H1 (cell line): Measurements from ENCODE around the gene PAXX. TPM values are rescaled to one million over a fixed set of nuclear protein-coding genes. Genes with fewer than 3 reads are reported as not detected.

ENCODE experiments used
- CTCF ChIA-PET: fragments of 300-600 bp; sonication (Branson Sonifier 250); formaldehyde crosslinking; loops from one replicate; lab custom pipeline; 2021; ENCODE audit not compliant: partially characterized antibody; lab: Charles Lee
- POLR2A ChIA-PET: fragments of 300-600 bp; sonication (Branson Sonifier 250); formaldehyde crosslinking; loops from one replicate; lab custom pipeline; 2021; ENCODE audit warnings: inconsistent platforms; ENCODE audit not compliant: partially characterized antibody; lab: Charles Lee
- DNase-seq, 2 experiments: peaks; one replicate each; pipeline versions ENCODE4 v3.0.0 to v3.0.0-alpha.2; 2010 to 2022; ENCODE audit warnings: low spot score in 2 of 2, low read depth in 1 of 2, mixed read lengths in 1 of 2
- FAIRE-seq: peaks from 2 replicates; lab custom pipeline; 2011; peaks lifted over from hg19 to GRCh38; lab: Jason Lieb, UNC
- H2AFZ ChIP-seq: 2 replicates; pipeline ENCODE4 v1.8.1; 2012; ENCODE audit warnings: low read length, inconsistent platforms
- H2AK5ac ChIP-seq: 2 replicates; pipeline ENCODE4 v1.6.1; 2013; ENCODE audit warnings: low read depth, low read length
- H2BK120ac ChIP-seq: replicated peaks from 2 replicates; pipeline ENCODE3; 2013; ENCODE audit warnings: low read depth, low read length, inconsistent platforms
- H2BK12ac ChIP-seq: 2 replicates; pipeline ENCODE4 v1.6.1; 2013; ENCODE audit warnings: low read depth, low read length
- H2BK15ac ChIP-seq: 2 replicates; pipeline ENCODE4 v1.6.1; 2013; ENCODE audit warnings: low read length
- H2BK20ac ChIP-seq: 2 replicates; pipeline ENCODE4 v1.6.1; 2013; ENCODE audit warnings: low read length
- H2BK5ac ChIP-seq: 2 replicates; pipeline ENCODE4 v1.6.1; 2013; ENCODE audit warnings: low read depth, low read length
- H3K14ac ChIP-seq: 2 replicates; pipeline ENCODE4 v1.6.1; 2013; ENCODE audit warnings: inconsistent platforms; ENCODE audit not compliant: insufficient read length
- H3K18ac ChIP-seq: 2 replicates; pipeline ENCODE4 v1.6.1; 2013; ENCODE audit warnings: low read length; ENCODE audit errors: extremely low read depth
- H3K23ac ChIP-seq: 2 replicates; pipeline ENCODE4 v1.6.1; 2013; ENCODE audit warnings: inconsistent platforms; ENCODE audit not compliant: insufficient read length
- H3K23me2 ChIP-seq: 2 replicates; pipeline ENCODE4 v1.6.1; 2013; ENCODE audit warnings: low read depth, low read length
- H3K27ac ChIP-seq: 2 replicates; pipeline ENCODE4 v1.6.1; 2011; ENCODE audit warnings: low read depth, low read length, inconsistent platforms
- H3K27me3 ChIP-seq, 4 experiments: replicated peaks in 1 of 4; 1 replicate in 1 of 4; 2 replicates in 3 of 4; pipeline versions ENCODE4 v1.6.1 to v1.8.1; 2011 to 2013; ENCODE audit warnings: low read length in 3 of 4, mild to moderate bottlenecking in 3 of 4, inconsistent platforms in 2 of 4, mixed read lengths in 2 of 4, moderate library complexity in 1 of 4; ENCODE audit not compliant: control insufficient read depth in 3 of 4, insufficient read depth in 3 of 4; ENCODE audit errors: extremely low read depth in 1 of 4
- H3K36me3 ChIP-seq, 4 experiments: 2 replicates each; pipeline versions ENCODE4 v1.6.1 to v1.8.1; 2011 to 2013; ENCODE audit warnings: mild to moderate bottlenecking in 4 of 4, low read length in 3 of 4, moderate library complexity in 2 of 4, control low read depth in 1 of 4, inconsistent platforms in 1 of 4; ENCODE audit not compliant: insufficient read depth in 4 of 4, control insufficient read depth in 2 of 4
- H3K4ac ChIP-seq: replicated peaks from 2 replicates; pipeline ENCODE3; 2013; ENCODE audit warnings: low read length, low read depth, mixed read lengths, inconsistent platforms; ENCODE audit not compliant: insufficient read length
- H3K4me1 ChIP-seq, 4 experiments: replicated peaks in 1 of 4; 1 replicate in 1 of 4; 2 replicates in 3 of 4; pipeline versions ENCODE4 v1.6.1 to v1.8.1; 2011 to 2013; ENCODE audit warnings: low read length in 3 of 4, inconsistent platforms in 2 of 4, mixed read lengths in 1 of 4; ENCODE audit not compliant: insufficient read depth in 4 of 4, control insufficient read depth in 3 of 4
- H3K4me2 ChIP-seq, 2 experiments: 2 replicates each; pipeline versions ENCODE4 v1.6.1 to v1.8.1; 2011 to 2013; ENCODE audit warnings: low read depth in 2 of 2, low read length in 2 of 2, control low read depth in 1 of 2, inconsistent platforms in 1 of 2, mild to moderate bottlenecking in 1 of 2; ENCODE audit not compliant: insufficient read depth in 1 of 2
- H3K4me3 ChIP-seq, 4 experiments: fragments of 200-600, 300-600 bp in 1 of 4; sonication (generic), shearing (Covaris generic), sonication (Bioruptor Twin) in 1 of 4; 2 replicates each; pipeline versions ENCODE4 v1.5.1 to v1.8.1; 2011 to 2016; ENCODE audit warnings: low read length in 4 of 4, low read depth in 3 of 4, control low read depth in 2 of 4, inconsistent platforms in 2 of 4, mild to moderate bottlenecking in 2 of 4, mixed read lengths in 1 of 4, moderate library complexity in 1 of 4; ENCODE audit not compliant: insufficient read depth in 2 of 4; ENCODE audit errors: extremely low read depth in 1 of 4
- H3K56ac ChIP-seq: replicated peaks from 2 replicates; pipeline ENCODE3; 2013; ENCODE audit warnings: low read depth, mild to moderate bottlenecking, mixed read lengths, low read length, inconsistent platforms; ENCODE audit not compliant: insufficient read length
- H3K79me1 ChIP-seq: 2 replicates; pipeline ENCODE4 v1.6.1; 2013; ENCODE audit warnings: low read depth, low read length, control low read depth
- H3K79me2 ChIP-seq, 2 experiments: 2 replicates each; pipeline versions ENCODE4 v1.6.1 to v1.8.1; 2012 to 2013; ENCODE audit warnings: low read length in 2 of 2, mild to moderate bottlenecking in 2 of 2, inconsistent platforms in 1 of 2; ENCODE audit not compliant: insufficient read depth in 2 of 2, control insufficient read depth in 1 of 2
- H3K9ac ChIP-seq, 4 experiments: replicated peaks in 1 of 4; 1 replicate in 1 of 4; 2 replicates in 3 of 4; pipeline versions ENCODE4 v1.6.1 to v1.8.1; 2011 to 2013; ENCODE audit warnings: low read depth in 3 of 4, low read length in 3 of 4, control low read depth in 2 of 4, mild to moderate bottlenecking in 2 of 4, moderate library complexity in 2 of 4, inconsistent platforms in 1 of 4; ENCODE audit errors: extremely low read depth in 1 of 4
- H3K9me3 ChIP-seq, 2 experiments: 2 replicates each; pipeline versions ENCODE4 v1.6.1 to v1.8.1; 2012 to 2013; ENCODE audit warnings: mild to moderate bottlenecking in 2 of 2, moderate library complexity in 2 of 2, control low read depth in 1 of 2, inconsistent platforms in 1 of 2, low read depth in 1 of 2, low read length in 1 of 2, mixed read lengths in 1 of 2; ENCODE audit not compliant: insufficient read depth in 2 of 2
- H4K20me1 ChIP-seq, 2 experiments: replicated peaks in 1 of 2; 2 replicates each; pipeline versions ENCODE3 to v1.8.1; 2011 to 2013; ENCODE audit warnings: inconsistent platforms in 2 of 2, low read length in 2 of 2, mild to moderate bottlenecking in 1 of 2; ENCODE audit not compliant: insufficient read depth in 2 of 2, control insufficient read depth in 1 of 2
- H4K5ac ChIP-seq: 2 replicates; pipeline ENCODE4 v1.6.1; 2013; ENCODE audit warnings: low read length, low read depth, mixed read lengths, inconsistent platforms; ENCODE audit not compliant: insufficient read length
- H4K8ac ChIP-seq: 2 replicates; pipeline ENCODE4 v1.8.0; 2013; ENCODE audit warnings: mild to moderate bottlenecking, moderate library complexity, low read length, inconsistent platforms; ENCODE audit not compliant: insufficient read depth; ENCODE audit errors: extremely low read depth
- H4K91ac ChIP-seq: replicated peaks from 2 replicates; pipeline ENCODE3; 2013; ENCODE audit warnings: low read length, mixed read lengths, inconsistent platforms; ENCODE audit not compliant: insufficient read length
- CBX8 ChIP-seq: fragments of 300-800, 300-1000 bp; sonication (generic); IDR thresholded peaks from 2 replicates; pipeline ENCODE4 v1.7.1; 2016; ENCODE audit warnings: low read depth, low read length, borderline replicate concordance
- CEBPB ChIP-seq: IDR thresholded peaks from 2 replicates; pipeline ENCODE4 v1.6.1; 2012; ENCODE audit warnings: low read depth, low read length
- E2F6 ChIP-seq: IDR thresholded peaks from 2 replicates; pipeline ENCODE4 v1.6.1; 2012; ENCODE audit warnings: inconsistent platforms
- EZH2 ChIP-seq: fragments of 200-600 bp; sonication (generic); IDR thresholded peaks from 2 replicates; pipeline ENCODE4 v1.7.1; 2012; ENCODE audit warnings: low read depth, mild to moderate bottlenecking, moderate library complexity, low read length, inconsistent platforms; ENCODE audit not compliant: severe bottlenecking
- GTF2F1 ChIP-seq: IDR thresholded peaks from 2 replicates; pipeline ENCODE4 v1.6.1; 2012; ENCODE audit warnings: low read depth, low read length, improper control_type of control experiment, borderline replicate concordance
- HDAC2 ChIP-seq, 2 experiments: fragments of 300-600 bp in 1 of 2; sonication (generic) in 1 of 2; IDR thresholded peaks; 2 replicates each; pipeline ENCODE4 v1.6.1; 2011 to 2012; ENCODE audit warnings: low read depth in 2 of 2, low read length in 2 of 2, mild to moderate bottlenecking in 2 of 2, moderate library complexity in 2 of 2, borderline replicate concordance in 1 of 2, inconsistent platforms in 1 of 2
- MAFK ChIP-seq: IDR thresholded peaks from 2 replicates; pipeline ENCODE4 v1.6.1; 2012; ENCODE audit warnings: low read depth, mild to moderate bottlenecking, improper control_type of control experiment, low read length
- PHF8 ChIP-seq: fragments of 200-600 bp; sonication (generic); conservative IDR thresholded peaks from 2 replicates; pipeline ENCODE4 v1.7.1; 2012; ENCODE audit warnings: low read depth, mild to moderate bottlenecking, inconsistent platforms, low read length, moderate library complexity
- SRF ChIP-seq: IDR thresholded peaks from 2 replicates; pipeline ENCODE4 v1.6.1; 2011; ENCODE audit warnings: mild to moderate bottlenecking, low read depth, low read length, moderate library complexity
- SUZ12 ChIP-seq: fragments of 200-600 bp; sonication (generic); IDR thresholded peaks from 2 replicates; pipeline ENCODE4 v1.6.1; 2012; ENCODE audit warnings: mild to moderate bottlenecking, inconsistent platforms, low read length, moderate library complexity, mixed read lengths
- TBP ChIP-seq: IDR thresholded peaks from 2 replicates; pipeline ENCODE4 v1.6.1; 2011; ENCODE audit warnings: low read depth, low read length, improper control_type of control experiment
- ZNF274 ChIP-seq: IDR thresholded peaks from 2 replicates; pipeline ENCODE4 v1.7.0; 2012; ENCODE audit warnings: low read length, borderline replicate concordance; ENCODE audit errors: extremely low read depth
- WGBS, 2 experiments: shearing (Covaris generic) in 1 of 2; methylation state at CpG; one replicate each; pipeline versions ENCODE4 v1.1.6 to v1.1.7; 2013 to 2015; ENCODE audit warnings: low lambda C conversion rate in 2 of 2, mixed read lengths in 2 of 2, inconsistent platforms in 1 of 2, low coverage in 1 of 2, missing lambda C conversion rate in 1 of 2; ENCODE audit not compliant: insufficient replicate concordance in 2 of 2, insufficient coverage in 1 of 2, insufficient read length in 1 of 2; ENCODE audit errors: extremely low coverage in 1 of 2, missing lambda C conversion rate in 1 of 2; 5-methylcytosine and 5-hydroxymethylcytosine counted together
- polyA plus RNA-seq, 7 experiments: library from polyadenylated mRNA; depleted of rRNA in 3 of 7; stranded (reverse) in 5 of 7; unstranded in 2 of 7; fragments of >200 nt in 5 of 7; fragments of 200-250 nt in 2 of 7; gene quantifications; 1 replicate in 5 of 7; 2 replicates in 1 of 7; 4 replicates in 1 of 7; pipeline versions ENCODE4 v1.2.1 to v1.2.3, GENCODE V29; 2011 to 2013; ENCODE audit warnings: missing spikeins in 2 of 7, mixed read lengths in 2 of 7
- total RNA-seq: library from RNA; stranded (reverse); fragmentation: NEBNext Ultra II Directional; extraction: Animal tissue kit (Norgen Biotek cat#: 25700); gene quantifications from 2 replicates; pipeline ENCODE4 v1.2.1, GENCODE V29; 2021

The PAXX gene
- total and polyA plus RNA-seq, 2 of the 8 experiments (the other 6 are each of a cell fraction or from before 2014, with no cell fraction given): 43.4 to 45.9 TPM

- no peak for FAIRE-seq
- Histone ChIP-seq H3K9me3 (peaks cover 6% of the 10 kb centered on the region in 2 experiments; a peak in 2 of 4 replicates), H3K4me1 (peaks cover 0 to 20% (median 11%) of the 10 kb centered on the region in 4 experiments; a peak in 6 of 7 replicates), H2BK12ac (no peak overlapping the region), H3K4ac (no peak overlapping the region), H3K18ac (no peak overlapping the region), H3K14ac (no peak overlapping the region), H4K5ac (no peak overlapping the region), H4K20me1 (peaks cover 0 to 2% of the 10 kb centered on the region in 2 experiments), H3K56ac (no peak overlapping the region), H2AK5ac (no peak overlapping the region), H2BK15ac (no peak overlapping the region)
- CTCF ChIA-PET: interaction anchor here (0.6 to 5.6 kb wide), 11 partner anchors 7 to 179 kb away, joined by 3 to 29 read pairs (median 5); partner anchors contain the start of genes ABCA2, FUT7, LCNL1 and PTGDS
- TF ChIP-seq PHF8: no peak
- TF ChIP-seq E2F6: no peak
- TF ChIP-seq GTF2F1: no peak
- no peak for TF ChIP-seq TBP
- TF ChIP-seq EZH2: no peak
- no peak for TF ChIP-seq SUZ12
- TF ChIP-seq CEBPB: no peak
- TF ChIP-seq SRF: no peak
- no peak for TF ChIP-seq MAFK
- no peak for TF ChIP-seq HDAC2 (IDR thresholded peaks at IDR 0.05; ENCODE audit: borderline replicate concordance in 1 of 2, low read depth in 2 of 2, low read length in 2 of 2)
- TF ChIP-seq CBX8: no peak
- no peak for TF ChIP-seq ZNF274
- TF ChIP-seq, all 59 proteins: peak for 0
- Histone ChIP-seq H3K9ac (no peak overlapping the region), H3K79me1 (no peaks in the 10 kb centered on the region), H4K8ac (no peak overlapping the region), H3K79me2 (no peaks in the 10 kb centered on the region), H3K36me3 (peaks cover 0 to 2% (median 0%) of the 10 kb centered on the region in 4 experiments; a peak in 1 of 8 replicates), H2BK120ac (no peak overlapping the region), H2AFZ (no peak overlapping the region), H2BK5ac (no peak overlapping the region), H3K23ac (no peak overlapping the region), H3K4me3 (no peak overlapping the region), H3K27ac (no peak overlapping the region), H3K4me2 (peak overlapping the region in 1 of 2 experiments; percentile 47; a peak in 1 of 4 replicates), H2BK20ac (no peak overlapping the region), H4K91ac (no peak overlapping the region), H3K27me3 (peaks cover 0 to 10% (median 7%) of the 10 kb centered on the region in 4 experiments; a peak in 3 of 7 replicates), H3K23me2 (peaks cover 17% of the 10 kb centered on the region)
- POLR2A ChIA-PET: interaction anchor here (1.4 kb wide), 2 partner anchors 21 to 147 kb away, joined by 4 to 5 read pairs; no protein-coding TSS in a partner anchor
- DNase-seq: no peak
- 86% methylated on average over 30 of the region's 30 CpGs; no CpG with 5 or more reads in 1 of the 2 experiments for WGBS, 2 experiments
These were observed 3.1 kb downstream of the PAXX start for GRCh38 chr9:136995362-136995761.
